Osteoblast (primary cell): ENCODE data around the gene SIRT2. TPM values are rescaled to one million over a fixed set of nuclear protein-coding genes. Genes with fewer than 3 reads are reported as not detected.

Experiments
- DNase-seq: peaks from one replicate; pipeline ENCODE4 v3.0.0; 2011; ENCODE audit warnings: low spot score, mixed read lengths; ENCODE audit not compliant: insufficient read length; ENCODE audit errors: missing footprints
- H2AFZ ChIP-seq: 2 replicates; pipeline ENCODE4 v1.6.0; 2011; ENCODE audit warnings: mild to moderate bottlenecking, low read length
- H3K27ac ChIP-seq: 2 replicates; pipeline ENCODE4 v1.5.1; 2011; ENCODE audit warnings: mild to moderate bottlenecking, low read depth, low read length, moderate library complexity
- H3K27me3 ChIP-seq: 2 replicates; pipeline ENCODE4 v1.6.0; 2012; ENCODE audit warnings: mild to moderate bottlenecking, control low read depth, inconsistent platforms, low read length, moderate library complexity; ENCODE audit not compliant: insufficient read depth
- H3K36me3 ChIP-seq: 2 replicates; pipeline ENCODE4 v1.5.1; 2011; ENCODE audit warnings: mild to moderate bottlenecking, low read length, control low read depth, moderate library complexity; ENCODE audit not compliant: insufficient read depth
- H3K4me1 ChIP-seq: 2 replicates; pipeline ENCODE4 v1.5.1; 2011; ENCODE audit warnings: mild to moderate bottlenecking, low read length, control low read depth, moderate library complexity; ENCODE audit not compliant: insufficient read depth
- H3K4me2 ChIP-seq: 2 replicates; pipeline ENCODE4 v1.6.0; 2011; ENCODE audit warnings: mild to moderate bottlenecking, low read length; ENCODE audit not compliant: insufficient read depth
- H3K4me3 ChIP-seq: fragments of 200-600 bp; sonication (generic); 3 replicates; pipeline ENCODE4 v1.5.1; 2012; ENCODE audit warnings: mild to moderate bottlenecking, low read length, inconsistent platforms; ENCODE audit not compliant: insufficient read depth
- H3K79me2 ChIP-seq: 2 replicates; pipeline ENCODE4 v1.6.0; 2012; ENCODE audit warnings: mild to moderate bottlenecking, low read length, control low read depth, inconsistent platforms; ENCODE audit not compliant: insufficient read depth
- H3K9me3 ChIP-seq: 2 replicates; pipeline ENCODE4 v1.5.1; 2011; ENCODE audit warnings: low read depth, low read length, control low read depth
- H4K20me1 ChIP-seq: 2 replicates; pipeline ENCODE4 v1.6.0; 2012; ENCODE audit warnings: mild to moderate bottlenecking, low read length, control low read depth; ENCODE audit not compliant: insufficient read depth
- CTCF ChIP-seq: IDR thresholded peaks from 2 replicates; pipeline ENCODE4 v1.5.1; 2011; ENCODE audit warnings: mild to moderate bottlenecking, low read depth, low read length, moderate library complexity; ENCODE audit errors: extremely low read depth
- total RNA-seq: library from RNA; depleted of rRNA; stranded (reverse); fragments of >200 nt; gene quantifications from 2 replicates; pipeline ENCODE4 v1.2.3, GENCODE V29; 2012

SIRT2 gene
- total RNA-seq, 1 donor = 77.4 TPM

GRCh38 chr19:38911388-38912001 is 12.1 kb upstream of the SIRT2 start:
- H3K4me3 ChIP-seq = no peak overlapping the region
- H2AFZ ChIP-seq = no peak overlapping the region
- H3K79me2 ChIP-seq = no peaks in the 10 kb centered on the region
- TF ChIP-seq CTCF = no peak
- H3K9me3 ChIP-seq = no peaks in the 10 kb centered on the region
- no peaks in the 10 kb centered on the region for H4K20me1 ChIP-seq
- no peaks in the 10 kb centered on the region for H3K36me3 ChIP-seq
- no peak overlapping the region for H3K27ac ChIP-seq
- H3K4me2 ChIP-seq = no peak overlapping the region
- peak; percentile 77 for DNase-seq
- H3K27me3 ChIP-seq = no peaks in the 10 kb centered on the region
- H3K4me1 ChIP-seq = no peaks in the 10 kb centered on the region

DNA sequence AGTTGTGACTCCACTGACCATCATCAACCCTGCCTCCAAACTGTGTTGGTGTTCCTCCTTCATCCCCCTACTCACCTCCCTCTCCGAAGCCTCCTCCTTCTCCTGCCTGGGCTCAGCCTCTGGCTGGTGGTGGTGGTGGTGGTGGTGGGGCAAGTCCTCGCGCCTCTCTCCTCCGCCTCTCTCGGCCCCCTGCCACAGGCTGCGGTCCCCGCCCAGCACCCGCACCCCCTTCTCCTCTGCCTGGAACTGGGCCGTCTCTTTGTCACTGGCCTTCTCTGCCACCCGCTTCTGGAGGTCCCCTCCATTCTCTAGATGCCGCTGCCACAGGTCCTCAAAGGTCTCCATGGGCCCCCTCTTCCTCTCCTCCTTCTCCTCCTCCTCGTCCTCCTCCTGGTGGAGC is 11.1 kb upstream of the SIRT2 start:
- DNase-seq = peak; percentile 81
- TF ChIP-seq CTCF = no peak
- no peaks in the 10 kb centered on the region for H3K27me3 ChIP-seq
- H3K4me2 ChIP-seq = no peak overlapping the region
- H3K9me3 ChIP-seq = no peaks in the 10 kb centered on the region
- no peaks in the 10 kb centered on the region for H3K4me1 ChIP-seq
- H3K27ac ChIP-seq = no peak overlapping the region
- no peaks in the 10 kb centered on the region for H3K36me3 ChIP-seq
- no peaks in the 10 kb centered on the region for H3K79me2 ChIP-seq
- no peaks in the 10 kb centered on the region for H4K20me1 ChIP-seq
- no peak overlapping the region for H3K4me3 ChIP-seq
- H2AFZ ChIP-seq = no peak overlapping the region

DNA sequence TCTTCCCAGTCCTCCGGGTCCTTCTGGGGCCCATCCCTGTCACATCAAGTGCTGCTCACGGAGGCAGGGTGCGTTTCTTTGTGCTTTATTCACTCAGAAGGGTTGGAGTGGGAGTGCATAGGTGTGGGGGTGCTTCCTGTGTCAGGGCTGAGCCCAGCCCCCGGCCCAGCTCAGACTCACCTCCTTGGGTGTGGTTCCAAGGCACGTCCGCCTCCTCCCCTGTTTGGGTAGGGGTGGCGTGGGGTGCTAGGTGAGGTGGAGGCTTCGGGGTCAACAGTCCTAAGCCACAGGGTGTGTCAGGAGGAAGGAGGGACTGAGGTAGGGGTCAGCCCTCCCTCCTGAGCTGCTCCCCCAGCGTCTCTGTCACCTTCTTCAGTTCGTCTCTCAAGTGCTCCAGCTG is 9.5 kb upstream of the SIRT2 start:
- TF ChIP-seq CTCF = no peak
- no peaks in the 10 kb centered on the region for H3K4me1 ChIP-seq
- H3K36me3 ChIP-seq = peaks cover 2% of the 10 kb centered on the region
- H3K27ac ChIP-seq = no peak overlapping the region
- peak; percentile 79 for DNase-seq
- no peaks in the 10 kb centered on the region for H3K27me3 ChIP-seq
- H2AFZ ChIP-seq = no peak overlapping the region
- no peak overlapping the region for H3K4me2 ChIP-seq
- H4K20me1 ChIP-seq = no peaks in the 10 kb centered on the region
- peaks cover 5% of the 10 kb centered on the region for H3K79me2 ChIP-seq
- no peaks in the 10 kb centered on the region for H3K9me3 ChIP-seq
- no peak overlapping the region for H3K4me3 ChIP-seq

DNA sequence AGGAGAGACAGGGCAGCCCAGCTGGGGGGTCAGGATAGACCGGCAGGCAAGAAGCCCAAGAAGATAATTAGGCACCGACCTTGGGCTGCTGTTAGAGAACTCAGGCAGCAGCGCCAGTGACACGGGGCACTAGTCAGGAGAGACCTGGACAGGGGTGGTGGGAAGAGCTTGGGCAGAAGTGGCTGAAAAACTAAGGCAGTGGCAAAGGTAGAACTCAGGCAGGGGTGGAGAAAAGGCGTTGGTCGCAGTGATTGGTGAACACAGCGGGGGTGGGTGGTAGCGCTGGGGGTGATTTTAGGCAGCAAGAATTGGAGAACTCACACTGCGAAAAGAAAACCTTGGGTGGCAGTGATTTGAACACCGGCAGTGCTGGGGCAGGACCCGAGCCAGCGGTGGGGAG is 8.3 kb upstream of the SIRT2 start:
- DNase-seq = no peak
- peaks cover 2% of the 10 kb centered on the region for H3K36me3 ChIP-seq
- no peak overlapping the region for H3K27ac ChIP-seq
- H2AFZ ChIP-seq = no peak overlapping the region
- H3K4me3 ChIP-seq = no peak overlapping the region
- TF ChIP-seq CTCF = no peak
- H3K27me3 ChIP-seq = no peaks in the 10 kb centered on the region
- no peaks in the 10 kb centered on the region for H3K9me3 ChIP-seq
- no peaks in the 10 kb centered on the region for H3K4me1 ChIP-seq
- H4K20me1 ChIP-seq = no peaks in the 10 kb centered on the region
- H3K79me2 ChIP-seq = peaks cover 10% of the 10 kb centered on the region
- H3K4me2 ChIP-seq = no peak overlapping the region
